WTC11 (cell line): ENCODE data around the gene ABTB2. TPM values are rescaled to one million over a fixed set of nuclear protein-coding genes. Genes with fewer than 3 reads are reported as not detected.

Experiments used
- ATAC-seq: fragments of 200-7000 bp; cut with Tn5 transposase; 2 replicates; pipeline ENCODE4 v1.10.0; 2021; ENCODE audit warnings: mild to moderate bottlenecking, moderate library complexity
- CTCF ChIA-PET: fragments of 300-600 bp; sonication (Branson Sonifier 250); formaldehyde crosslinking; loops from one replicate; lab custom pipeline; 2021; ENCODE audit warnings: antibody characterized with exemption; lab: Charles Lee
- POLR2A ChIA-PET: fragments of 350-600 bp; sonication (Branson Sonifier 250); formaldehyde crosslinking; loops from one replicate; lab custom pipeline; 2021; ENCODE audit warnings: antibody characterized with exemption; lab: Charles Lee
- DNase-seq: peaks from one replicate; pipeline ENCODE4 v3.0.0; 2021; ENCODE audit warnings: low spot score
- H3K27ac Mint-ChIP-seq: 2 replicates; pipeline ENCODE4 v1.8.0; 2021; ENCODE audit warnings: mixed read lengths
- H3K27me3 Mint-ChIP-seq: 2 replicates; pipeline ENCODE4 v1.8.0; 2021; ENCODE audit warnings: low read depth, mild to moderate bottlenecking, moderate library complexity, mixed read lengths
- H3K36me3 Mint-ChIP-seq: 2 replicates; pipeline ENCODE4 v1.8.0; 2021; ENCODE audit warnings: mixed read lengths
- H3K4me1 Mint-ChIP-seq: 2 replicates; pipeline ENCODE4 v1.8.0; 2022; ENCODE audit warnings: mixed read lengths
- H3K4me3 Mint-ChIP-seq: 2 replicates; pipeline ENCODE4 v1.8.0; 2021; ENCODE audit warnings: mild to moderate bottlenecking, moderate library complexity, mixed read lengths
- H3K9me3 Mint-ChIP-seq: 2 replicates; pipeline ENCODE4 v1.8.0; 2021; ENCODE audit warnings: mixed read lengths
- ATF1 ChIP-seq: sonication (generic); formaldehyde crosslinking; IDR thresholded peaks from 2 replicates; pipeline ENCODE4 v1.8.1; 2023; ENCODE audit warnings: mild to moderate bottlenecking, moderate library complexity, missing genetic modification reagents
- ATF2 ChIP-seq: sonication (generic); formaldehyde crosslinking; IDR thresholded peaks from 2 replicates; pipeline ENCODE4 v1.8.1; 2022; ENCODE audit warnings: low read depth, missing genetic modification reagents, borderline replicate concordance
- ATF6 ChIP-seq: sonication (generic); formaldehyde crosslinking; IDR thresholded peaks from 2 replicates; pipeline ENCODE4 v1.8.1; 2023; ENCODE audit warnings: mild to moderate bottlenecking, missing genetic modification reagents
- ELF4 ChIP-seq: sonication (generic); formaldehyde crosslinking; IDR thresholded peaks from 2 replicates; pipeline ENCODE4 v1.8.1; 2022; ENCODE audit warnings: low read depth, mild to moderate bottlenecking, moderate library complexity, missing genetic modification reagents
- ESRRA ChIP-seq: sonication (generic); formaldehyde crosslinking; IDR thresholded peaks from 2 replicates; pipeline ENCODE4 v1.8.1; 2022; ENCODE audit warnings: mild to moderate bottlenecking, missing genetic modification reagents, borderline replicate concordance
- ETV6 ChIP-seq: sonication (generic); formaldehyde crosslinking; IDR thresholded peaks from 2 replicates; pipeline ENCODE4 v1.8.1; 2022; ENCODE audit warnings: mild to moderate bottlenecking, missing genetic modification reagents
- FOXP4 ChIP-seq: sonication (generic); formaldehyde crosslinking; IDR thresholded peaks from 2 replicates; pipeline ENCODE4 v1.8.0; 2022; ENCODE audit warnings: mild to moderate bottlenecking, missing genetic modification reagents
- JAZF1 ChIP-seq: fragments of 250-450 bp; sonication (Bioruptor Pico); IDR thresholded peaks from 2 replicates; pipeline ENCODE4 v1.9.0; 2021; ENCODE audit warnings: moderate library complexity, mild to moderate bottlenecking, inconsistent platforms
- MAX ChIP-seq: sonication (generic); formaldehyde crosslinking; IDR thresholded peaks from 2 replicates; pipeline ENCODE4 v1.8.0; 2022; ENCODE audit warnings: mild to moderate bottlenecking, missing genetic modification reagents
- NFYB ChIP-seq: sonication (generic); formaldehyde crosslinking; conservative IDR thresholded peaks from 2 replicates; pipeline ENCODE4 v1.8.0; 2022; ENCODE audit warnings: low read depth, missing genetic modification reagents
- TEAD1 ChIP-seq: sonication (generic); formaldehyde crosslinking; IDR thresholded peaks from 2 replicates; pipeline ENCODE4 v1.8.0; 2022; ENCODE audit warnings: mild to moderate bottlenecking, missing genetic modification reagents
- ZSCAN18 ChIP-seq: fragments of 250-450 bp; sonication (Bioruptor Pico); IDR thresholded peaks from 2 replicates; pipeline ENCODE4 v2.1.2; 2022; ENCODE audit warnings: mild to moderate bottlenecking, moderate library complexity
- total RNA-seq: library from RNA; stranded (reverse); gene quantifications from 3 replicates; pipeline ENCODE4 v1.2.3, GENCODE V29; 2021
- TF ChIP-seq, protein P1 (sequence below): sonication (generic); formaldehyde crosslinking; IDR thresholded peaks from 2 replicates; pipeline ENCODE4 v1.8.1; 2023; ENCODE audit warnings: mild to moderate bottlenecking, missing genetic modification reagents, moderate library complexity
- TF ChIP-seq, protein P2 (sequence below): sonication (generic); formaldehyde crosslinking; IDR thresholded peaks from 2 replicates; pipeline ENCODE4 v1.8.0; 2023; ENCODE audit warnings: mild to moderate bottlenecking, missing genetic modification reagents

Gene ABTB2
- total RNA-seq, 1 experiment from 2014 or later, result 12.8 TPM

DNA sequence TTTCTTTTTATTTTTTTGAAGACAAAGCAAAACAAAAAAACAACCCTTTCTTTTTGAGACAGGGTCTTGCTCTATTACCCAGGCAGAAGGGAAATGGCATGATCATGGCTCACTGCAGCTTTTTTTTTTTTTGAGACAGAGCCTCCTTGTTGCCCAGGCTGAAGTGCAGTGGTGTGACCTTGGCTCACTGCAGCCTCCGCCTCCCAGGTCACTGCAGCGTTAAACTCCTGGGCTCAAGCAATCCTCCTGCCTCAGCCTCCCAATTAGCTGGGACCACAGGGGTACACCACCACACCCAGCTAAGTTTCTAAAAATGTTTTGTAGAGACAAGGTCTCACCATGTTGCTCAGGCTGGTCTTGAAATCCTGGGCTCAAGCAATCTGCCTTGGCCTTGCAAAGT lies 124.6 kb downstream of the ABTB2 start:
- DNase-seq (no peak), ATAC-seq (no peak)
- Mint-ChIP-seq H3K36me3 (no peaks in the 10 kb centered on the region), H3K4me3 (no peak overlapping the region), H3K27ac (no peak overlapping the region), H3K4me1 (peaks cover 36% of the 10 kb centered on the region), H3K9me3 (no peaks in the 10 kb centered on the region), H3K27me3 (no peaks in the 10 kb centered on the region)
- TF ChIP-seq, protein P1, sequence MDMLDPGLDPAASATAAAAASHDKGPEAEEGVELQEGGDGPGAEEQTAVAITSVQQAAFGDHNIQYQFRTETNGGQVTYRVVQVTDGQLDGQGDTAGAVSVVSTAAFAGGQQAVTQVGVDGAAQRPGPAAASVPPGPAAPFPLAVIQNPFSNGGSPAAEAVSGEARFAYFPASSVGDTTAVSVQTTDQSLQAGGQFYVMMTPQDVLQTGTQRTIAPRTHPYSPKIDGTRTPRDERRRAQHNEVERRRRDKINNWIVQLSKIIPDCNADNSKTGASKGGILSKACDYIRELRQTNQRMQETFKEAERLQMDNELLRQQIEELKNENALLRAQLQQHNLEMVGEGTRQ (CRISPR knock-in tag), result no peak
- TF ChIP-seq ATF2 (no peak), TEAD1 (CRISPR knock-in tag) (no peak), ZSCAN18 (CRISPR knock-in tag) (no peak), ATF1 (no peak)
- ChIA-PET CTCF (interaction anchor here (0.7 to 4.0 kb wide), 2 partner anchors 59 kb away, joined by 4 to 30 read pairs; no protein-coding TSS in a partner anchor), POLR2A (no interaction called here)

- Mint-ChIP-seq H3K36me3 (no peaks in the 10 kb centered on the region), H3K9me3 (no peaks in the 10 kb centered on the region), H3K4me3 (no peak overlapping the region), H3K27ac (no peak overlapping the region), H3K4me1 (peaks cover 36% of the 10 kb centered on the region), H3K27me3 (no peaks in the 10 kb centered on the region)
- TF ChIP-seq FOXP4 (CRISPR knock-in tag), result no peak
- TF ChIP-seq MAX (CRISPR knock-in tag), result no peak
- no peak for TF ChIP-seq ETV6
- DNase-seq (no peak), ATAC-seq (no peak)
- ChIA-PET CTCF (interaction anchor here (0.7 kb wide), 1 partner anchor 58 kb away, joined by 4 read pairs; no protein-coding TSS in a partner anchor), POLR2A (no interaction called here)
Measured at GRCh38 chr11:34232807-34233206, 125.0 kb downstream of the ABTB2 start.

- CTCF ChIA-PET, result interaction anchor here (0.6 to 3.2 kb wide), 9 partner anchors 8 to 287 kb away, joined by 3 to 21 read pairs (median 3); partner anchors contain the start of gene ABTB2
- POLR2A ChIA-PET, result interaction anchor here (0.6 kb wide), 1 partner anchor 119 kb away, joined by 8 read pairs; no protein-coding TSS in a partner anchor
- no peaks in the 10 kb centered on the region for H3K36me3 Mint-ChIP-seq
- ATAC-seq (no peak), DNase-seq (no peak)
- H3K27ac Mint-ChIP-seq, result no peak overlapping the region
- no peak overlapping the region for H3K4me3 Mint-ChIP-seq
- no peaks in the 10 kb centered on the region for H3K9me3 Mint-ChIP-seq
- no peaks in the 10 kb centered on the region for H3K27me3 Mint-ChIP-seq
- TF ChIP-seq ATF6, result no peak
- TF ChIP-seq ELF4 (CRISPR knock-in tag), result no peak
- TF ChIP-seq, all 79 proteins: peak for 0
- peaks cover 26% of the 10 kb centered on the region for H3K4me1 Mint-ChIP-seq
Measured at GRCh38 chr11:34226210-34226609, 131.6 kb downstream of the ABTB2 start.

- Mint-ChIP-seq H3K4me3 (no peak overlapping the region), H3K27ac (no peak overlapping the region), H3K27me3 (no peaks in the 10 kb centered on the region), H3K36me3 (no peaks in the 10 kb centered on the region), H3K9me3 (no peaks in the 10 kb centered on the region), H3K4me1 (peaks cover 24% of the 10 kb centered on the region)
- no peak for DNase-seq
- TF ChIP-seq, protein P2, sequence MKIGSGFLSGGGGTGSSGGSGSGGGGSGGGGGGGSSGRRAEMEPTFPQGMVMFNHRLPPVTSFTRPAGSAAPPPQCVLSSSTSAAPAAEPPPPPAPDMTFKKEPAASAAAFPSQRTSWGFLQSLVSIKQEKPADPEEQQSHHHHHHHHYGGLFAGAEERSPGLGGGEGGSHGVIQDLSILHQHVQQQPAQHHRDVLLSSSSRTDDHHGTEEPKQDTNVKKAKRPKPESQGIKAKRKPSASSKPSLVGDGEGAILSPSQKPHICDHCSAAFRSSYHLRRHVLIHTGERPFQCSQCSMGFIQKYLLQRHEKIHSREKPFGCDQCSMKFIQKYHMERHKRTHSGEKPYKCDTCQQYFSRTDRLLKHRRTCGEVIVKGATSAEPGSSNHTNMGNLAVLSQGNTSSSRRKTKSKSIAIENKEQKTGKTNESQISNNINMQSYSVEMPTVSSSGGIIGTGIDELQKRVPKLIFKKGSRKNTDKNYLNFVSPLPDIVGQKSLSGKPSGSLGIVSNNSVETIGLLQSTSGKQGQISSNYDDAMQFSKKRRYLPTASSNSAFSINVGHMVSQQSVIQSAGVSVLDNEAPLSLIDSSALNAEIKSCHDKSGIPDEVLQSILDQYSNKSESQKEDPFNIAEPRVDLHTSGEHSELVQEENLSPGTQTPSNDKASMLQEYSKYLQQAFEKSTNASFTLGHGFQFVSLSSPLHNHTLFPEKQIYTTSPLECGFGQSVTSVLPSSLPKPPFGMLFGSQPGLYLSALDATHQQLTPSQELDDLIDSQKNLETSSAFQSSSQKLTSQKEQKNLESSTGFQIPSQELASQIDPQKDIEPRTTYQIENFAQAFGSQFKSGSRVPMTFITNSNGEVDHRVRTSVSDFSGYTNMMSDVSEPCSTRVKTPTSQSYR, result no peak
- TF ChIP-seq JAZF1 (CRISPR knock-in tag) (no peak), ESRRA (CRISPR knock-in tag) (no peak), ATF1 (no peak), NFYB (CRISPR knock-in tag) (no peak), ETV6 (no peak), ATF6 (no peak)
- CTCF ChIA-PET, result interaction anchor here (1.2 to 3.2 kb wide), 2 partner anchors 18 to 51 kb away, joined by 3 to 21 read pairs; no protein-coding TSS in a partner anchor
- POLR2A ChIA-PET, result no interaction called here
- no peak for ATAC-seq
Measured at GRCh38 chr11:34225091-34225490, 132.7 kb downstream of the ABTB2 start.
